ENCODE results near the gene OXSR1. TPM values are rescaled to one million over a fixed set of nuclear protein-coding genes. Genes with fewer than 3 reads are reported as not detected.
A peak's percentile ranks its signal among the peaks of the same experiment; 100 is the strongest.

The OXSR1 gene
- total and polyA plus RNA-seq, 2 of the 13 experiments (the other 11 are each of a cell fraction or from before 2014, with no cell fraction given) = 27.4 to 32.6 TPM

DNA sequence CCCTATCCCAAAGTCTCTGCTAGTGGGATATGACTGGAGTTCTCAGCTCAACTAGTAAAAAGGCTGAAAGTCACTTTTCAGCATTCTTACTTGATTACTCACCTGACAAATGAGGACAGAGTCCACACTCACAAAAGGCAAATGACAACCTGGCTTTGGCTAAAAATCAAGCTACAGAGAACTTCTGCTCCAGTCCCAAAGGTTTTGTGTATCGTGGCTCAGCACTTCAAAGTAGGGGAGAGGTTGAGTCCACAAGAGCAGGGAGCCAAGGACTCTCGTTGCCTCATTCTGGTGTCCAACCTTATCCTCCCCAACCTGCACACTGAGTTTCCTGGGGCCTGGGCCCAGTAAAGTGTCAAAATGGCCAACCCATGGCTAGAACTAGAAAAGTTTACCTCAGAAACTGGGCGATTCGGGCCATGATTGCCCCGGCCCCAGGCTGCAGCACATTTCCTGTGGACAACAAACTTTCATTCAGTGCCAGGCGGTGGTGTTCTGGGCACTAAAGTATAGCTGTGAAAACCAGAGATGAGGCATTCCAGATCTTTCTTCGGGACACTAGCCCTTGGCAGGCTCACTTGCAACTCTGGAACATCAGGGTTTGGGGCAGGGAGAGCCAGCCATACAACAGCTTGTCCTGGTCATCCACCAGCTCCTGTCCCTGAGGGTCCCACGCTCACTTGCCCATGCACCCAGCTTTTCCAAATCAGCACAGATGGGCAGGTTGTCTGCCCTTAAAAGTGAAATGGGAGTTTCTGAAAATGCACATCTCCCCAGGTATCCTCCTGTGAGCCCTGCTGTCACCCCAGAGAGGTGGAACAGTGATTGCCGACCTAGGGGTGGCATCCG is 31.6 kb upstream of the OXSR1 start (continued):
- TF ChIP-seq, protein P1, sequence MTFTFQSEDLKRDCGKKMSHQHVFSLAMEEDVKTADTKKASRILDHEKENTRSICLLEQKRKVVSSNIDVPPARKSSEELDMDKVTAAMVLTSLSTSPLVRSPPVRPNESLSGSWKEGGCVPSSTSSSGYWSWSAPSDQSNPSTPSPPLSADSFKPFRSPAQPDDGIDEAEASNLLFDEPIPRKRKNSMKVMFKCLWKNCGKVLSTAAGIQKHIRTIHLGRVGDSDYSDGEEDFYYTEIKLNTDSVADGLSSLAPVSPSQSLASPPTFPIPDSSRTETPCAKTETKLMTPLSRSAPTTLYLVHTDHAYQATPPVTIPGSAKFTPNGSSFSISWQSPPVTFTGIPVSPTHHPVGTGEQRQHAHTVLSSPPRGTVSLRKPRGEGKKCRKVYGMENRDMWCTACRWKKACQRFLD (CRISPR knock-in tag; IDR thresholded peaks at IDR 0.05; ENCODE audit: borderline replicate concordance) = no peak
- peak; percentile 13; the same call in 1 of the 2 replicates for TF ChIP-seq RAD21 (CRISPR knock-in tag; IDR thresholded peaks at IDR 0.05)
- TF ChIP-seq, protein P2, sequence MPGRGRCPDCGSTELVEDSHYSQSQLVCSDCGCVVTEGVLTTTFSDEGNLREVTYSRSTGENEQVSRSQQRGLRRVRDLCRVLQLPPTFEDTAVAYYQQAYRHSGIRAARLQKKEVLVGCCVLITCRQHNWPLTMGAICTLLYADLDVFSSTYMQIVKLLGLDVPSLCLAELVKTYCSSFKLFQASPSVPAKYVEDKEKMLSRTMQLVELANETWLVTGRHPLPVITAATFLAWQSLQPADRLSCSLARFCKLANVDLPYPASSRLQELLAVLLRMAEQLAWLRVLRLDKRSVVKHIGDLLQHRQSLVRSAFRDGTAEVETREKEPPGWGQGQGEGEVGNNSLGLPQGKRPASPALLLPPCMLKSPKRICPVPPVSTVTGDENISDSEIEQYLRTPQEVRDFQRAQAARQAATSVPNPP (CRISPR knock-in tag; IDR thresholded peaks at IDR 0.05) = peak; percentile 68; the same call in 1 of the 2 replicates
- TF ChIP-seq NR2C2 (CRISPR knock-in tag; IDR thresholded peaks at IDR 0.05; ENCODE audit: borderline replicate concordance) = peak; percentile 77
- TF ChIP-seq ZNF644 (CRISPR knock-in tag; IDR thresholded peaks at IDR 0.05; ENCODE audit: low read depth) = peak; percentile 91; the same call in 1 of the 2 replicates
- TF ChIP-seq, protein P3, sequence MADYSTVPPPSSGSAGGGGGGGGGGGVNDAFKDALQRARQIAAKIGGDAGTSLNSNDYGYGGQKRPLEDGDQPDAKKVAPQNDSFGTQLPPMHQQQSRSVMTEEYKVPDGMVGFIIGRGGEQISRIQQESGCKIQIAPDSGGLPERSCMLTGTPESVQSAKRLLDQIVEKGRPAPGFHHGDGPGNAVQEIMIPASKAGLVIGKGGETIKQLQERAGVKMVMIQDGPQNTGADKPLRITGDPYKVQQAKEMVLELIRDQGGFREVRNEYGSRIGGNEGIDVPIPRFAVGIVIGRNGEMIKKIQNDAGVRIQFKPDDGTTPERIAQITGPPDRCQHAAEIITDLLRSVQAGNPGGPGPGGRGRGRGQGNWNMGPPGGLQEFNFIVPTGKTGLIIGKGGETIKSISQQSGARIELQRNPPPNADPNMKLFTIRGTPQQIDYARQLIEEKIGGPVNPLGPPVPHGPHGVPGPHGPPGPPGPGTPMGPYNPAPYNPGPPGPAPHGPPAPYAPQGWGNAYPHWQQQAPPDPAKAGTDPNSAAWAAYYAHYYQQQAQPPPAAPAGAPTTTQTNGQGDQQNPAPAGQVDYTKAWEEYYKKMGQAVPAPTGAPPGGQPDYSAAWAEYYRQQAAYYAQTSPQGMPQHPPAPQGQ (CRISPR knock-in tag; IDR thresholded peaks at IDR 0.05; ENCODE audit: borderline replicate concordance) = no peak
- TF ChIP-seq, protein P4, sequence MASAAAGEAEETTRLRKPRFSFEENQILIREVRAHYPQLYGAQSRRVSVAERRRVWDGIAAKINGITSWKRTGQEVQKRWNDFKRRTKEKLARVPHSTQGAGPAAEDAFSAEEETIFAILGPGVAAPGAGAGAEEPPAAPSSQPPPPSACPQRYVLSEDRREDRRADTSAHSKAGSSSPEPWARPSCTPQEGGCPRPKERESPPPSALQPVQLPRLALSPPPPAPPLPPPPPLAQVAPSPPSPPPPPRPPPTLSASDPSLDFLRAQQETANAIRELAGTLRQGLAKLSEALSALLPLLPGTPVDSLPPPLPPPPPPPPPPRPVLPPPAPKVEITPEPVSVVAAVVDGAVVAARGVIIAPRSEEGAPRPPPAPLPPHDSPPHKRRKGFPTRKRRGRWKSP (CRISPR knock-in tag; IDR thresholded peaks at IDR 0.05) = peak; percentile 72
- peak; percentile 29; the same call in 1 of the 2 replicates for TF ChIP-seq SRF (IDR thresholded peaks at IDR 0.05; ENCODE audit: low read depth, low read length)
- TF ChIP-seq YEATS4 (CRISPR knock-in tag; IDR thresholded peaks at IDR 0.05; ENCODE audit: borderline replicate concordance) = no peak; the same call in 1 of the 2 replicates
- TF ChIP-seq, protein P5, sequence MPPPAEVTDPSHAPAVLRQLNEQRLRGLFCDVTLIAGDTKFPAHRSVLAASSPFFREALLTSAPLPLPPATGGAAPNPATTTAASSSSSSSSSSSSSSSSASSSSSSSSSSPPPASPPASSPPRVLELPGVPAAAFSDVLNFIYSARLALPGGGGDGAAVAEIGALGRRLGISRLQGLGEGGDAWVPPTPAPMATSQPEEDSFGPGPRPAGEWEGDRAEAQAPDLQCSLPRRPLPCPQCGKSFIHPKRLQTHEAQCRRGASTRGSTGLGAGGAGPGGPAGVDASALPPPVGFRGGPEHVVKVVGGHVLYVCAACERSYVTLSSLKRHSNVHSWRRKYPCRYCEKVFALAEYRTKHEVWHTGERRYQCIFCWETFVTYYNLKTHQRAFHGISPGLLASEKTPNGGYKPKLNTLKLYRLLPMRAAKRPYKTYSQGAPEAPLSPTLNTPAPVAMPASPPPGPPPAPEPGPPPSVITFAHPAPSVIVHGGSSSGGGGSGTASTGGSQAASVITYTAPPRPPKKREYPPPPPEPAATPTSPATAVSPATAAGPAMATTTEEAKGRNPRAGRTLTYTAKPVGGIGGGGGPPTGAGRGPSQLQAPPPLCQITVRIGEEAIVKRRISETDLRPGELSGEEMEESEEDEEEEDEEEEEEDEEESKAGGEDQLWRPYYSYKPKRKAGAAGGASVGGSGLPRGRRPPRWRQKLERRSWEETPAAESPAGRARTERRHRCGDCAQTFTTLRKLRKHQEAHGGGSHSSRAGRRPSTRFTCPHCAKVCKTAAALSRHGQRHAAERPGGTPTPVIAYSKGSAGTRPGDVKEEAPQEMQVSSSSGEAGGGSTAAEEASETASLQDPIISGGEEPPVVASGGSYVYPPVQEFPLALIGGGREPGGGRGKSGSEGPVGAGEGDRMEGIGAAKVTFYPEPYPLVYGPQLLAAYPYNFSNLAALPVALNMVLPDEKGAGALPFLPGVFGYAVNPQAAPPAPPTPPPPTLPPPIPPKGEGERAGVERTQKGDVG (CRISPR knock-in tag; IDR thresholded peaks at IDR 0.05; ENCODE audit: borderline replicate concordance) = no peak
- no peak for TF ChIP-seq AGO1 (IDR thresholded peaks at IDR 0.05; ENCODE audit: low read depth, low read length, poor library complexity, severe bottlenecking)
- TF ChIP-seq, protein P6, sequence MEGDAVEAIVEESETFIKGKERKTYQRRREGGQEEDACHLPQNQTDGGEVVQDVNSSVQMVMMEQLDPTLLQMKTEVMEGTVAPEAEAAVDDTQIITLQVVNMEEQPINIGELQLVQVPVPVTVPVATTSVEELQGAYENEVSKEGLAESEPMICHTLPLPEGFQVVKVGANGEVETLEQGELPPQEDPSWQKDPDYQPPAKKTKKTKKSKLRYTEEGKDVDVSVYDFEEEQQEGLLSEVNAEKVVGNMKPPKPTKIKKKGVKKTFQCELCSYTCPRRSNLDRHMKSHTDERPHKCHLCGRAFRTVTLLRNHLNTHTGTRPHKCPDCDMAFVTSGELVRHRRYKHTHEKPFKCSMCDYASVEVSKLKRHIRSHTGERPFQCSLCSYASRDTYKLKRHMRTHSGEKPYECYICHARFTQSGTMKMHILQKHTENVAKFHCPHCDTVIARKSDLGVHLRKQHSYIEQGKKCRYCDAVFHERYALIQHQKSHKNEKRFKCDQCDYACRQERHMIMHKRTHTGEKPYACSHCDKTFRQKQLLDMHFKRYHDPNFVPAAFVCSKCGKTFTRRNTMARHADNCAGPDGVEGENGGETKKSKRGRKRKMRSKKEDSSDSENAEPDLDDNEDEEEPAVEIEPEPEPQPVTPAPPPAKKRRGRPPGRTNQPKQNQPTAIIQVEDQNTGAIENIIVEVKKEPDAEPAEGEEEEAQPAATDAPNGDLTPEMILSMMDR (CRISPR knock-in tag; IDR thresholded peaks at IDR 0.05) = 0 out of 2 replicates have a peak, but pooled peaks have one; percentile 17
- no peak for TF ChIP-seq GTF2F1 (IDR thresholded peaks at IDR 0.05; ENCODE audit: low read length)
